SK-N-SH (cell line): Measurements from ENCODE around the gene OGN. TPM values are rescaled to one million over a fixed set of nuclear protein-coding genes. Genes with fewer than 3 reads are reported as not detected.

Experiments used
- CTCF ChIA-PET: fragments of 300-600, 350-600 bp; formaldehyde crosslinking; extraction: SDS; loops from one replicate; lab custom pipeline; 2021; lab: Yijun Ruan, JAX
- POLR2A ChIA-PET: fragments of 350-600 bp; sonication (Branson Sonifier 250); formaldehyde crosslinking; extraction: SDS; loops from one replicate; lab custom pipeline; 2020; ENCODE audit warnings: antibody characterized with exemption, inconsistent platforms; lab: Yijun Ruan, JAX
- DNase-seq: peaks from one replicate; pipeline ENCODE4 v3.0.0; 2012
- H2AFZ ChIP-seq: fragments of 200-600 bp; sonication (generic); 2 replicates; pipeline ENCODE4 v1.8.1; 2016; ENCODE audit warnings: antibody characterized with exemption, mild to moderate bottlenecking, low read depth
- H3F3A ChIP-seq: fragments of 200-600 bp; sonication (generic); replicated peaks from 2 replicates; pipeline ENCODE3; 2016; ENCODE audit warnings: antibody characterized with exemption, mild to moderate bottlenecking; ENCODE audit not compliant: insufficient read depth
- H3K27ac ChIP-seq, 2 experiments: fragments of 200-500 bp in 1 of 2; fragments of 200-600 bp in 1 of 2; sonication (Bioruptor generic) in 1 of 2; sonication (generic), shearing (Covaris generic) in 1 of 2; 2 replicates each; pipeline versions ENCODE4 v1.5.1 to v1.6.1; 2014 to 2016; ENCODE audit warnings: low read depth in 2 of 2, inconsistent platforms in 1 of 2, low read length in 1 of 2, mild to moderate bottlenecking in 1 of 2, mixed read lengths in 1 of 2
- H3K27me3 ChIP-seq: fragments of 200-600 bp; sonication (generic), shearing (Covaris generic); 2 replicates; pipeline ENCODE4 v1.6.1; 2016; ENCODE audit warnings: mixed run types; ENCODE audit not compliant: insufficient read depth
- H3K36me3 ChIP-seq, 2 experiments: fragments of 200-500 bp in 1 of 2; fragments of 200-600 bp in 1 of 2; sonication (Bioruptor generic) in 1 of 2; sonication (generic) in 1 of 2; replicated peaks in 1 of 2; 2 replicates each; pipeline versions ENCODE3 to v1.5.1; 2014 to 2016; ENCODE audit warnings: low read length in 1 of 2, mild to moderate bottlenecking in 1 of 2; ENCODE audit not compliant: insufficient read depth in 2 of 2, control insufficient read depth in 1 of 2
- H3K4me1 ChIP-seq, 2 experiments: fragments of 200-500 bp in 1 of 2; fragments of 200-600 bp in 1 of 2; sonication (Bioruptor generic) in 1 of 2; sonication (generic), shearing (Covaris generic) in 1 of 2; 2 replicates each; pipeline versions ENCODE4 v1.5.1 to v1.6.1; 2014 to 2016; ENCODE audit warnings: low read depth in 1 of 2, low read length in 1 of 2, mixed run types in 1 of 2; ENCODE audit not compliant: insufficient read depth in 2 of 2, control insufficient read depth in 1 of 2
- H3K4me2 ChIP-seq: fragments of 200-600 bp; sonication (generic), shearing (Covaris generic); 2 replicates; pipeline ENCODE4 v1.6.1; 2017; ENCODE audit warnings: mixed run types
- H3K4me3 ChIP-seq, 2 experiments: fragments of 200-500 bp in 1 of 2; fragments of 200-600 bp in 1 of 2; sonication (Bioruptor generic) in 1 of 2; sonication (generic), shearing (Covaris generic) in 1 of 2; 2 replicates each; pipeline versions ENCODE4 v1.5.1 to v1.8.1; 2014 to 2016; ENCODE audit warnings: low read depth in 2 of 2, inconsistent platforms in 1 of 2, low read length in 1 of 2, mild to moderate bottlenecking in 1 of 2, mixed read lengths in 1 of 2, moderate library complexity in 1 of 2
- H3K79me2 ChIP-seq: fragments of 200-600 bp; sonication (generic); 2 replicates; pipeline ENCODE4 v1.8.1; 2017; ENCODE audit warnings: mild to moderate bottlenecking; ENCODE audit not compliant: insufficient read depth
- H3K9ac ChIP-seq: fragments of 200-600 bp; sonication (generic); 2 replicates; pipeline ENCODE4 v1.6.1; 2017; ENCODE audit warnings: mixed run types
- H3K9me2 ChIP-seq: fragments of 200-600 bp; sonication (generic); 2 replicates; pipeline ENCODE4 v1.6.1; 2017; ENCODE audit warnings: mixed run types
- H3K9me3 ChIP-seq: fragments of 200-600 bp; sonication (generic); 2 replicates; pipeline ENCODE4 v1.6.1; 2017; ENCODE audit warnings: mixed run types, mild to moderate bottlenecking, moderate library complexity
- H4K20me1 ChIP-seq: fragments of 200-600 bp; sonication (generic); 2 replicates; pipeline ENCODE4 v1.6.1; 2017; ENCODE audit warnings: mild to moderate bottlenecking, mixed run types; ENCODE audit not compliant: insufficient read depth
- CHD2 ChIP-seq: fragments of 150-350 bp; IDR thresholded peaks from 2 replicates; pipeline ENCODE4 v1.6.1; 2018; ENCODE audit warnings: low read length; ENCODE audit not compliant: partially characterized antibody
- EP300 ChIP-seq, 2 experiments: IDR thresholded peaks; 2 replicates each; pipeline versions ENCODE4 v1.4.0 to v1.6.1; 2012; ENCODE audit warnings: borderline replicate concordance in 1 of 2, low read depth in 1 of 2, low read length in 1 of 2
- FOSL2 ChIP-seq: IDR thresholded peaks from 2 replicates; pipeline ENCODE4 v1.4.0; 2012; ENCODE audit warnings: low read depth, mild to moderate bottlenecking, moderate library complexity, borderline replicate concordance
- FOXJ3 ChIP-seq: sonication (generic); formaldehyde crosslinking; IDR thresholded peaks from 2 replicates; pipeline ENCODE4 v1.5.1; 2020; ENCODE audit warnings: mild to moderate bottlenecking, missing genetic modification reagents
- GABPA ChIP-seq: IDR thresholded peaks from 2 replicates; pipeline ENCODE4 v1.4.0; 2012; ENCODE audit warnings: low read depth, mild to moderate bottlenecking
- IRF3 ChIP-seq: fragments of 150-350 bp; IDR thresholded peaks from 2 replicates; pipeline ENCODE4 v1.6.1; 2016; ENCODE audit warnings: mild to moderate bottlenecking, low read depth, low read length
- JUND ChIP-seq: IDR thresholded peaks from 2 replicates; pipeline ENCODE4 v1.4.0; 2012
- MAX ChIP-seq: IDR thresholded peaks from 2 replicates; pipeline ENCODE4 v1.4.0; 2012; ENCODE audit warnings: low read depth
- MEF2A ChIP-seq: IDR thresholded peaks from 2 replicates; pipeline ENCODE4 v1.4.0; 2012; ENCODE audit warnings: low read depth, borderline replicate concordance
- MXI1 ChIP-seq: IDR thresholded peaks from 2 replicates; pipeline ENCODE4 v1.6.1; 2012; ENCODE audit warnings: mild to moderate bottlenecking, low read depth, low read length, improper control_type of control experiment
- NRF1 ChIP-seq: IDR thresholded peaks from 2 replicates; pipeline ENCODE4 v1.6.1; 2012; ENCODE audit warnings: low read depth, mild to moderate bottlenecking, low read length
- POLR2AphosphoS5 ChIP-seq: IDR thresholded peaks from 2 replicates; pipeline ENCODE4 v1.6.1; 2012; ENCODE audit warnings: low read depth, low read length
- REST ChIP-seq: IDR thresholded peaks from 2 replicates; pipeline ENCODE4 v1.6.1; 2012; ENCODE audit warnings: mild to moderate bottlenecking, low read depth, low read length, moderate library complexity
- RFX5 ChIP-seq: IDR thresholded peaks from 2 replicates; pipeline ENCODE4 v1.6.1; 2012; ENCODE audit warnings: mild to moderate bottlenecking, improper control_type of control experiment, low read length
- RXRA ChIP-seq: IDR thresholded peaks from 2 replicates; pipeline ENCODE4 v1.4.0; 2012; ENCODE audit warnings: low read depth, mild to moderate bottlenecking, borderline replicate concordance
- SMC3 ChIP-seq: IDR thresholded peaks from 2 replicates; pipeline ENCODE4 v1.6.1; 2012; ENCODE audit warnings: low read depth, low read length, improper control_type of control experiment
- TCF12 ChIP-seq: IDR thresholded peaks from 2 replicates; pipeline ENCODE4 v1.4.0; 2012
- YY1 ChIP-seq: IDR thresholded peaks from 2 replicates; pipeline ENCODE4 v1.4.0; 2012; ENCODE audit warnings: low read depth, mild to moderate bottlenecking
- WGBS: methylation state at CpG from one replicate; pipeline ENCODE4 v1.1.6; 2017; ENCODE audit warnings: low lambda C conversion rate; 5-methylcytosine and 5-hydroxymethylcytosine counted together
- polyA plus RNA-seq, 3 experiments: library from polyadenylated mRNA; depleted of rRNA; stranded (reverse); fragments of >200 nt; gene quantifications; 2 replicates each; pipeline ENCODE4 v1.2.3, GENCODE V29; 2012

OGN gene
- polyA plus RNA-seq, 1 of the 3 experiments (the other 2 are of a cell fraction), result 0.03 TPM

GRCh38 chr9:92408747-92409478 is 4.5 kb upstream of the OGN start:
- H3K4me3 ChIP-seq, result no peak overlapping the region
- no peaks in the 10 kb centered on the region for H3K27me3 ChIP-seq
- TF ChIP-seq REST (no peak), RXRA (no peak)
- TF ChIP-seq, all 33 proteins: peak for 0
- Histone ChIP-seq H4K20me1 (no peaks in the 10 kb centered on the region), H2AFZ (no peak overlapping the region), H3K79me2 (no peaks in the 10 kb centered on the region), H3F3A (peaks cover 3% of the 10 kb centered on the region), H3K4me1 (peaks cover 8 to 15% of the 10 kb centered on the region in 2 experiments), H3K27ac (no peak overlapping the region), H3K4me2 (no peak overlapping the region), H3K9me3 (no peaks in the 10 kb centered on the region), H3K9ac (no peak overlapping the region), H3K36me3 (no peaks in the 10 kb centered on the region), H3K9me2 (no peaks in the 10 kb centered on the region)
- DNase-seq, result no peak
- CTCF ChIA-PET, result interaction anchor here (0.5 to 1.0 kb wide), 2 partner anchors 12 to 48 kb away, joined by 3 read pairs; no protein-coding TSS in a partner anchor
- POLR2A ChIA-PET, result no interaction called here
- 80% methylated on average over 2 of the region's 2 CpGs for WGBS

- H2AFZ ChIP-seq, result no peak overlapping the region
- H3K9ac ChIP-seq, result no peak overlapping the region
- H3K4me3 ChIP-seq, result no peak overlapping the region
- no peaks in the 10 kb centered on the region for H3K9me2 ChIP-seq
- peaks cover 3% of the 10 kb centered on the region for H3F3A ChIP-seq
- no peaks in the 10 kb centered on the region for H4K20me1 ChIP-seq
- no peaks in the 10 kb centered on the region for H3K9me3 ChIP-seq
- no peaks in the 10 kb centered on the region for H3K36me3 ChIP-seq
- no peaks in the 10 kb centered on the region for H3K79me2 ChIP-seq
- TF ChIP-seq EP300 (IDR thresholded peaks at IDR 0.05; ENCODE audit: borderline replicate concordance in 1 of 2, low read depth in 1 of 2, low read length in 1 of 2) (no peak), NRF1 (no peak), YY1 (no peak), SMC3 (no peak), FOSL2 (no peak), FOXJ3 (CRISPR knock-in tag) (no peak), GABPA (no peak), MXI1 (no peak), JUND (no peak), RFX5 (no peak), CHD2 (no peak), MAX (no peak), MEF2A (no peak), TCF12 (no peak), IRF3 (no peak), POLR2AphosphoS5 (no peak)
- H3K27ac ChIP-seq, result no peak overlapping the region
- H3K4me2 ChIP-seq, result no peak overlapping the region
- DNase-seq, result no peak
- 92% methylated on average over 2 of the region's 2 CpGs for WGBS
- peaks cover 8 to 15% of the 10 kb centered on the region in 2 experiments for H3K4me1 ChIP-seq
- H3K27me3 ChIP-seq, result no peaks in the 10 kb centered on the region
- ChIA-PET POLR2A (no interaction called here), CTCF (no interaction called here)
Observed at GRCh38 chr9:92407818-92408217, 3.4 kb upstream of the OGN start.
